Endothelial cell (in vitro differentiated cells): ENCODE data around the gene PRKCH. TPM values are rescaled to one million over a fixed set of nuclear protein-coding genes. Genes with fewer than 3 reads are reported as not detected.
"Not testable (repeated sequence)": the region's sequence is repeated elsewhere in the genome, so short reads cannot be mapped to it uniquely, and the experiment has no call there.

Experiments
- DNase-seq: peaks from one replicate; pipeline ENCODE4 v3.0.0; 2021; ENCODE audit warnings: low spot score
- H3K27ac Mint-ChIP-seq: one replicate; pipeline ENCODE4 v1.8.0; 2021; ENCODE audit warnings: mixed read lengths, inconsistent platforms; ENCODE audit not compliant: unreplicated experiment
- H3K27me3 Mint-ChIP-seq: one replicate; pipeline ENCODE4 v1.8.0; 2021; ENCODE audit warnings: mild to moderate bottlenecking, moderate library complexity, mixed read lengths, inconsistent platforms; ENCODE audit not compliant: unreplicated experiment
- H3K36me3 Mint-ChIP-seq: one replicate; pipeline ENCODE4 v1.8.0; 2021; ENCODE audit warnings: mild to moderate bottlenecking, low read depth, mixed read lengths, inconsistent platforms; ENCODE audit not compliant: unreplicated experiment
- H3K4me1 Mint-ChIP-seq: one replicate; pipeline ENCODE4 v1.8.0; 2021; ENCODE audit warnings: mild to moderate bottlenecking, mixed read lengths, inconsistent platforms; ENCODE audit not compliant: unreplicated experiment
- H3K4me3 Mint-ChIP-seq: one replicate; pipeline ENCODE4 v1.8.0; 2021; ENCODE audit warnings: mild to moderate bottlenecking, mixed read lengths, inconsistent platforms; ENCODE audit not compliant: unreplicated experiment
- H3K9me3 Mint-ChIP-seq: one replicate; pipeline ENCODE4 v1.8.0; 2021; ENCODE audit warnings: mixed read lengths, inconsistent platforms; ENCODE audit not compliant: unreplicated experiment
- CTCF ChIP-seq: fragments of 200-600 bp; sonication (generic); IDR thresholded peaks from one replicate; pipeline ENCODE4 v1.5.0; 2021; ENCODE audit warnings: antibody characterized with exemption; ENCODE audit not compliant: unreplicated experiment
- total RNA-seq: library from RNA; stranded (reverse); fragmentation: NEBNext Ultra II Directional; extraction: Animal tissue kit (Norgen Biotek cat#: 25700); gene quantifications from one replicate; pipeline ENCODE4 v1.2.1, GENCODE V29; 2021; ENCODE audit not compliant: unreplicated experiment

The PRKCH gene
- total RNA-seq, 1 donor from 2014 or later, result 42.5 TPM

GRCh38 chr14:61463664-61464285 lies 142.4 kb downstream of the PRKCH start:
- Mint-ChIP-seq H3K36me3 (peaks cover 8% of the 10 kb centered on the region), H3K9me3 (no peaks in the 10 kb centered on the region), H3K4me1 (peaks cover 4% of the 10 kb centered on the region), H3K27ac (no peak overlapping the region), H3K27me3 (peaks cover 1% of the 10 kb centered on the region), H3K4me3 (no peak overlapping the region)
- TF ChIP-seq CTCF, result no peak
- DNase-seq, result no peak

GRCh38 chr14:61464539-61465320 lies 143.4 kb downstream of the PRKCH start:
- H3K36me3 Mint-ChIP-seq, H3K4me3 Mint-ChIP-seq, H3K27ac Mint-ChIP-seq, H3K27me3 Mint-ChIP-seq, H3K4me1 Mint-ChIP-seq, DNase-seq, H3K9me3 Mint-ChIP-seq: not testable (repeated sequence)

- Mint-ChIP-seq H3K36me3 (no peaks in the 10 kb centered on the region), H3K4me3 (no peak overlapping the region), H3K27ac (no peak overlapping the region), H3K4me1 (peaks cover 24% of the 10 kb centered on the region), H3K27me3 (peaks cover 1% of the 10 kb centered on the region), H3K9me3 (no peaks in the 10 kb centered on the region)
- DNase-seq, result no peak
- TF ChIP-seq CTCF, result no peak
Observed at GRCh38 chr14:61466249-61466904, 145.0 kb downstream of the PRKCH start.

- Mint-ChIP-seq H3K36me3 (no peaks in the 10 kb centered on the region), H3K27ac (no peak overlapping the region), H3K9me3 (no peaks in the 10 kb centered on the region), H3K4me3 (no peak overlapping the region), H3K4me1 (peaks cover 29% of the 10 kb centered on the region), H3K27me3 (peaks cover 5% of the 10 kb centered on the region)
- DNase-seq, result no peak
- TF ChIP-seq CTCF, result no peak
Observed at GRCh38 chr14:61466905-61467280, 145.5 kb downstream of the PRKCH start.

- no peak for DNase-seq
- Mint-ChIP-seq H3K36me3 (no peaks in the 10 kb centered on the region), H3K27me3 (peaks cover 5% of the 10 kb centered on the region), H3K4me3 (no peak overlapping the region), H3K27ac (no peak overlapping the region), H3K9me3 (no peaks in the 10 kb centered on the region), H3K4me1 (peaks cover 33% of the 10 kb centered on the region)
- no peak for TF ChIP-seq CTCF
Observed at GRCh38 chr14:61467296-61467695, 145.9 kb downstream of the PRKCH start.
